ENCODE measurements around the gene EID3. TPM values are rescaled to one million over a fixed set of nuclear protein-coding genes. Genes with fewer than 3 reads are reported as not detected.
"Not testable (repeated sequence)": the region's sequence is repeated elsewhere in the genome, so short reads cannot be mapped to it uniquely, and the experiment has no call there.

Gene EID3
- total RNA-seq, 2 experiments from 2014 or later = 3.9 to 4.6 TPM

GRCh38 chr12:104290320-104290719, 13.2 kb upstream of the EID3 start:
- DNase-seq (no peak), ATAC-seq (no peak)
- Mint-ChIP-seq H3K27me3 (no peaks in the 10 kb centered on the region), H3K4me1 (peaks cover 22% of the 10 kb centered on the region), H3K4me3 (no peak overlapping the region), H3K27ac (no peak overlapping the region), H3K9me3 (ENCODE audit: low read depth) (no peaks in the 10 kb centered on the region), H3K36me3 (ENCODE audit: low read depth) (peaks cover 55% of the 10 kb centered on the region)
- intact Hi-C loops (cut with DNase I, micrococcal nuclease) = no loop called here
- ChIA-PET CTCF (interaction anchor here (3.1 to 5.3 kb wide), 3 partner anchors 11 to 73 kb away, joined by 10 to 32 read pairs (median 11); partner anchors contain the start of genes EID3 and TXNRD1), POLR2A (interaction anchor here (1.0 to 2.6 kb wide), 2 partner anchors 10 to 13 kb away, joined by 3 to 14 read pairs; partner anchors contain the start of gene EID3)

- ChIA-PET CTCF (interaction anchor here (3.1 to 5.3 kb wide), 3 partner anchors 10 to 74 kb away, joined by 10 to 32 read pairs (median 11); partner anchors contain the start of genes EID3 and TXNRD1), POLR2A (interaction anchor here (1.0 kb wide), 1 partner anchor 9 kb away, joined by 3 read pairs; no protein-coding TSS in a partner anchor)
- ATAC-seq (no peak), DNase-seq (no peak)
- Mint-ChIP-seq H3K4me3 (no peak overlapping the region), H3K27ac (no peak overlapping the region), H3K27me3 (no peaks in the 10 kb centered on the region), H3K36me3 (ENCODE audit: low read depth) (peaks cover 58% of the 10 kb centered on the region), H3K9me3 (ENCODE audit: low read depth) (no peaks in the 10 kb centered on the region), H3K4me1 (peaks cover 22% of the 10 kb centered on the region)
- intact Hi-C loops (cut with DNase I, micrococcal nuclease) = no loop called here
These were observed 12.7 kb upstream of the EID3 start for GRCh38 chr12:104290855-104291254.

DNA sequence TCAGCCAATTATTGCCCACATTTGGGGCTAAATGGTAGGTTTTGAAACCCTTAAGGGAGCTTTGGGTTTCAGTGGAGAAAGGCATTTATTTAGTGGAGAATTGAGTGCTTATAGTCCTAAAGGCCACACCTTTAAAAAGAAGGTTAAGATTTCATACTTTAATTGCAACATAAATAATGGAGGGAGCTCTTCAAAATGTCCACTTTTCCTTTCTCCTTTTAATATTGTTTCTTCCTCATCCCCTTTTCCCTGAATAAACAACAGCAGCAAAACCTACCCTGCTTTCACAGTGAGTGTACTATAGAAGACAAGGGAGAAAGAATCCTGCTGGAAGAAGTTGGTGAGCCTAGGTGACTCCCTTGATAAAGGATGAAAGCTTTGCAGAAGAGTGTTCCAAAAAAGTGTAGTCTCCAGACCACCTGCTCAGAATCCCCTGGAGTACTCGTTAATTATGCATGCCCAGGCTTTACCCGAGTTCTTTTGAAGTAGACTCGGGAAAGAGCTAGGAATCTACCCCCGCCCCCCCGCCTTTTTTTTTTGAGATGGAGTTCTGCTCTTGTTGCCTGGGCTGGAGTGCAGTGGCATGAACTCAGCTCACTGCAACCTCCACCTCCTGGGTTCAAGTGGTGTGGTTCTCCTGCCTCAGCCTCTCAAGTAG, 11.5 kb upstream of the EID3 start:
- no peak overlapping the region for H3K27ac Mint-ChIP-seq
- ATAC-seq (no peak), DNase-seq (no peak)
- intact Hi-C loops (cut with DNase I, micrococcal nuclease) = no loop called here
- H3K4me1 Mint-ChIP-seq = peaks cover 17% of the 10 kb centered on the region
- H3K27me3 Mint-ChIP-seq = no peaks in the 10 kb centered on the region
- H3K36me3 Mint-ChIP-seq (ENCODE audit: low read depth) = peaks cover 63% of the 10 kb centered on the region
- no peaks in the 10 kb centered on the region for H3K9me3 Mint-ChIP-seq (ENCODE audit: low read depth)
- CTCF ChIA-PET = interaction anchor here (0.6 to 3.1 kb wide), 6 partner anchors 9 to 125 kb away, joined by 3 to 11 read pairs (median 3); partner anchors contain the start of gene EID3
- POLR2A ChIA-PET = interaction anchor here (0.6 kb wide), 1 partner anchor 76 kb away, joined by 3 read pairs; the partner anchor contains the start of gene TXNRD1
- H3K4me3 Mint-ChIP-seq = no peak overlapping the region

- Mint-ChIP-seq H3K4me3 (no peak overlapping the region), H3K27ac (no peak overlapping the region), H3K36me3 (ENCODE audit: low read depth) (peaks cover 60% of the 10 kb centered on the region), H3K4me1 (peaks cover 21% of the 10 kb centered on the region), H3K27me3 (no peaks in the 10 kb centered on the region), H3K9me3 (ENCODE audit: low read depth) (no peaks in the 10 kb centered on the region)
- intact Hi-C loops (cut with DNase I, micrococcal nuclease) = no loop called here
- ChIA-PET CTCF (interaction anchor here (3.1 kb wide), 2 partner anchors 8 to 10 kb away, joined by 10 to 11 read pairs; partner anchors contain the start of gene EID3), POLR2A (no interaction called here)
- ATAC-seq = no peak
- DNase-seq = no peak
These were observed 10.4 kb upstream of the EID3 start for GRCh38 chr12:104292872-104293794.

GRCh38 chr12:104294158-104294859, 9.2 kb upstream of the EID3 start:
- H3K36me3 Mint-ChIP-seq (ENCODE audit: low read depth) = peaks cover 53% of the 10 kb centered on the region
- ATAC-seq; intact Hi-C loops (cut with DNase I, micrococcal nuclease); CTCF ChIA-PET; POLR2A ChIA-PET; H3K4me3 Mint-ChIP-seq; H3K27me3 Mint-ChIP-seq; H3K9me3 Mint-ChIP-seq (ENCODE audit: low read depth); H3K27ac Mint-ChIP-seq: not testable (repeated sequence)
- H3K4me1 Mint-ChIP-seq = peaks cover 21% of the 10 kb centered on the region
- DNase-seq = peak; percentile 40

- ChIA-PET POLR2A (no interaction called here), CTCF (interaction anchor here (0.8 kb wide), 1 partner anchor 9 kb away, joined by 3 read pairs; the partner anchor contains the start of gene EID3)
- Mint-ChIP-seq H3K27ac (no peak overlapping the region), H3K9me3 (ENCODE audit: low read depth) (no peaks in the 10 kb centered on the region), H3K4me3 (no peak overlapping the region), H3K4me1 (peaks cover 26% of the 10 kb centered on the region), H3K36me3 (ENCODE audit: low read depth) (peaks cover 53% of the 10 kb centered on the region), H3K27me3 (no peaks in the 10 kb centered on the region)
- no peak for ATAC-seq
- DNase-seq = no peak
- intact Hi-C loops (cut with DNase I, micrococcal nuclease) = no loop called here
These were observed 8.4 kb upstream of the EID3 start for GRCh38 chr12:104294927-104295668.

DNA sequence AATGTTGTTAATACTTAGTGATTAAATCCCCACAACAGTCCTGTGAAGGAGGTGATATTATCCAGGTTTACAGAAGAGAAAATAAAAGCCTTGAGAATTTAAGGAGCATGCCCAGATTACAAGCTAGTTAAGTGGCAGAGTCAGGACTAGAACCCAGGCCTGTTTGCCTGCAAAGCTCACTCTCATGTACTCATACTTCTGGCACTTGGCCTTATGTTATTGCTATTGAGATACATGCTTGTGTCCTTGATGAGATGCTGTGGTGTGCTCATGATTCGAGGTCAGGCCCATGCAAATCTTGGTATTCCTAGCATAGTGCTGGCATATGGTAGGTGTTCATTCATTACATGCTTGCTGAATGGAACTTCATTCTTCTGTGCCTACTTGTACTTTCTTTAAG, 7.6 kb upstream of the EID3 start:
- H3K27me3 Mint-ChIP-seq = no peaks in the 10 kb centered on the region

DNA sequence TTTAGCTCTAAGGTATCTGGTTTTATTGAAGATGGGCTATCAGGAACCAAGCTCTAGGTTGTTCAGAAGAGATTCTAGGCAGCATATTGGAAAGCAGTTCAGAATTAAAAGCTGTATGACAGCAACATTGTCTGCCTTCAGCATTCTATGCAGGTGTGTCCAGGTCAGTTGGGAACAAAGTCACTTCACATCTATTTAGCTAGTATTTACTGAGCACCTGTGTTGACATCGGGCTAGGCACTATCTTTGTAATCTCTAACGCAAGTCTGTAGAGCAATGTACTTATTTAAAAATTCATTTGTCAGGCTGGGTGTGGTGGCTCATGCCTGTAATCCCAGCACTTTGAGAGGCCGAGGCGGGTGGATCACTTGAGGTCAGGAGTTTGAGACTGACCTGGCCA, 6.8 kb upstream of the EID3 start:
- no peaks in the 10 kb centered on the region for H3K9me3 Mint-ChIP-seq (ENCODE audit: low read depth)
- no peak overlapping the region for H3K4me3 Mint-ChIP-seq
- H3K36me3 Mint-ChIP-seq (ENCODE audit: low read depth) = peaks cover 60% of the 10 kb centered on the region
- ChIA-PET CTCF (interaction anchor here (0.6 to 1.3 kb wide), 2 partner anchors 9 to 732 kb away, joined by 3 to 6 read pairs; no protein-coding TSS in a partner anchor), POLR2A (interaction anchor here (0.6 kb wide), 1 partner anchor 91 kb away, joined by 3 read pairs; no protein-coding TSS in a partner anchor)
- intact Hi-C loops (cut with DNase I, micrococcal nuclease) = no loop called here
- peaks cover 28% of the 10 kb centered on the region for H3K4me1 Mint-ChIP-seq
- peak overlapping the region; percentile 37 for H3K27ac Mint-ChIP-seq
- DNase-seq (no peak), ATAC-seq (no peak)
- H3K27me3 Mint-ChIP-seq = no peaks in the 10 kb centered on the region

More for the DNA sequence above, 7.6 kb upstream of the EID3 start:
- H3K4me3 Mint-ChIP-seq = no peak overlapping the region
- DNase-seq (no peak), ATAC-seq (no peak)
- H3K36me3 Mint-ChIP-seq (ENCODE audit: low read depth) = peaks cover 58% of the 10 kb centered on the region
- H3K9me3 Mint-ChIP-seq (ENCODE audit: low read depth) = no peaks in the 10 kb centered on the region
- H3K27ac Mint-ChIP-seq = no peak overlapping the region
- H3K4me1 Mint-ChIP-seq = peaks cover 27% of the 10 kb centered on the region
- intact Hi-C loops (cut with DNase I, micrococcal nuclease) = no loop called here
- CTCF ChIA-PET = interaction anchor here (0.6 to 1.3 kb wide), 3 partner anchors 8 to 40 kb away, joined by 3 to 6 read pairs (median 3); partner anchors contain the start of gene EID3
- POLR2A ChIA-PET = interaction anchor here (0.6 kb wide), 1 partner anchor 90 kb away, joined by 3 read pairs; no protein-coding TSS in a partner anchor

DNA sequence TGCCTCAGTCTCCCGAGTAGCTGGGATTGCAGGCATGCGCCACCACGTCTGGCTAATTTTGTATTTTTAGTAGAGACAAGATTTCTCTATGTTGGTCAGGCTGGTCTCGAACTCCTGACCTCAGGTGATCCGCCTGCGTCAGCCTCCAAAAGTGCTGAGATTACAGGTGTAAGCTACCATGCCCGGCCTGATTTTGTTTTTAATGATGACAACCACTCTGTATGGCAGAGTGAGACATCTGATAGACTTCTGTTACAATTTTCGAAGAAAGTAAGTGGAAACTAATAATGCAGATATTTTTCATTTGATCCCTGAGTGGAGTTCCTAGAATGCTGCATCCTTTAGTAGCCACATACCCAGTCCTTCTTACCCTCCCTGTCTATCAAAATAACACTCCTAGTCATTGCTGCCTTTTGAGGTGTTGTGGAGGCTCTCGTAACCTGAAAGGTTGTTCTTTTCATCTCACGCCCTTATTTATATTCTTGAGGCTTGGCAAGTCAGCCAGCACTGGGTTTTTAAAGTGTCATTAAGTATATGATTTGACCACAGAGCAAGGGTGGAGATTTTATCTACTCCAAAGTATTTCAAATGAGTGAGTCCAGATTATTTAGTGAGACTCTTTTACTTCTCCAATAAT, 5.9 kb upstream of the EID3 start:
- CTCF ChIA-PET = interaction anchor here (0.6 to 1.3 kb wide), 3 partner anchors 10 to 731 kb away, joined by 3 to 6 read pairs (median 4); no protein-coding TSS in a partner anchor
- Mint-ChIP-seq H3K4me1 (peaks cover 30% of the 10 kb centered on the region), H3K27ac (no peak overlapping the region), H3K9me3 (ENCODE audit: low read depth) (no peaks in the 10 kb centered on the region), H3K27me3 (no peaks in the 10 kb centered on the region), H3K4me3 (no peak overlapping the region), H3K36me3 (ENCODE audit: low read depth) (peaks cover 53% of the 10 kb centered on the region)
- DNase-seq (no peak), ATAC-seq (no peak)
- intact Hi-C loops (cut with DNase I, micrococcal nuclease) = no loop called here
- POLR2A ChIA-PET = no interaction called here

Data from activated CD4-positive, alpha-beta T cell treated with anti-CD3 and anti-CD28 coated beads for 36 hours (primary cell).